NT2/D1 (cell line): Measurements from ENCODE around the gene TSEN2.

Source experiments
- DNase-seq: peaks from one replicate; pipeline ENCODE4 v3.0.0-alpha.2; 2011; ENCODE audit warnings: low read depth, low spot score
- H3K27me3 ChIP-seq: 2 replicates; pipeline ENCODE4 v1.6.0; 2011; ENCODE audit warnings: mild to moderate bottlenecking; ENCODE audit not compliant: insufficient read length, insufficient read depth
- H3K36me3 ChIP-seq: 2 replicates; pipeline ENCODE4 v1.6.1; 2011; ENCODE audit warnings: mild to moderate bottlenecking, low read length, mixed read lengths; ENCODE audit not compliant: insufficient read depth, insufficient read length
- H3K4me1 ChIP-seq: 2 replicates; pipeline ENCODE4 v1.5.1; 2011; ENCODE audit not compliant: insufficient read depth, insufficient read length
- H3K4me3 ChIP-seq: 2 replicates; pipeline ENCODE4 v1.5.1; 2011; ENCODE audit warnings: low read depth; ENCODE audit not compliant: insufficient read length
- H3K9ac ChIP-seq: 2 replicates; pipeline ENCODE4 v1.6.0; 2011; ENCODE audit warnings: low read depth; ENCODE audit not compliant: insufficient read length
- H3K9me3 ChIP-seq: 2 replicates; pipeline ENCODE4 v1.5.1; 2011; ENCODE audit warnings: mild to moderate bottlenecking, low read length; ENCODE audit not compliant: insufficient read depth
- SUZ12 ChIP-seq: IDR thresholded peaks from 2 replicates; pipeline ENCODE4 v1.6.1; 2011; ENCODE audit not compliant: insufficient read length, insufficient read depth; ENCODE audit errors: extremely low read depth
- YY1 ChIP-seq: IDR thresholded peaks from 2 replicates; pipeline ENCODE4 v1.6.1; 2011; ENCODE audit not compliant: insufficient read length, insufficient read depth
- ZNF274 ChIP-seq: IDR thresholded peaks from 2 replicates; pipeline ENCODE4 v1.6.1; 2011; ENCODE audit warnings: mild to moderate bottlenecking, low read depth, low read length

The TSEN2 gene

DNA sequence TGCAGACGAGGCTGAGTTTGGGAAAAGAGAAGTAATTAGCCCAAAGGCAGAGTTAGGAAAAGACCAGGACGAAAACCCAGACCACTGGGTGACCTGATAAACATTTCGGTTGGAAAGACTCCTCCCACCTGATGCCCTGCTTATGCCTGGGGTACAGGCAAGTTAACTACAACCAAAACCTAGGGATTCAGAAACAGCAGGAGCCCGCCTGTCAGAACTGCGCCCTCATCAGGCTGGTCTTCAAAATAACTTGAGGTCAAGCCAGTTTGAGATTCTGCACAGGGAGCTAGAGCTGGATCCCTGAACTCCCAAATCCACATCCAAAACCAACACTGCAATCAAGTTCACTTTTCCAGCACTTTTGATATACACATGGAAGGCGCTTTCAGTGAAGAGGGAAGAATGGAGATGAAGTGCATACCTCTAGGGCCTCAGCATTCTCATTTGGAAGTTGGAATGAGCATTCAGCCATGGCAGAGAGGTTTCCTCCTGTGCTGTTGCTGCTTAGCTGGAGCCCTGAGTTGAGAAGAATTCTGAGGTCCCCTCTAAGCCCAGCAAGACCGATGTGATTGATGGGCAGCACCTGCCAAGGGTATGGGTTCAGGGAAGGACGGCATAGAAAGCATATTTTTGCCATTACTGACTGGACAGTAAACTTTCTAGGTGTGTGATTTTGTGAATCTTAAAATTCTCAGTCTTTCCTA lies 11.6 kb downstream of the TSEN2 start:
- Histone ChIP-seq H3K9me3 (no peaks in the 10 kb centered on the region), H3K4me3 (no peak overlapping the region), H3K9ac (no peak overlapping the region), H3K36me3 (peaks cover 82% of the 10 kb centered on the region), H3K27me3 (no peaks in the 10 kb centered on the region), H3K4me1 (no peaks in the 10 kb centered on the region)
- no peak for DNase-seq
- TF ChIP-seq YY1 = no peak
- TF ChIP-seq SUZ12 = no peak
- TF ChIP-seq ZNF274 = no peak

DNA sequence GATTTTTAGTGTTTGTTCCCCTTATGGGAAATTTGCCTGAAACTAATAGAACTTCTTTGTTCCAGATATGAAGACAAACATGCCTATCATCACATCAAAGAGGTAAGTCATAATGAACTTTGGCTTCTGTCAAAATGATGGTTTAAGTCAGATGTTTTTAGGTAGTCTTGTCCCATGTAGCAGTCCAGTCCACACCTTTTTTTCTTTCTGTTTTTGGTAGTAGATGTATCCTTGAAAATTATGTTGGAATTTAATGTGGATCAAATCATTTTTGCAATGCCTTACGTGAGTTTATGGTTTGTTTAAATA lies 12.1 kb downstream of the TSEN2 start:
- Histone ChIP-seq H3K9me3 (no peaks in the 10 kb centered on the region), H3K27me3 (no peaks in the 10 kb centered on the region), H3K36me3 (peaks cover 83% of the 10 kb centered on the region), H3K4me1 (no peaks in the 10 kb centered on the region), H3K4me3 (no peak overlapping the region), H3K9ac (no peak overlapping the region)
- DNase-seq = no peak
- TF ChIP-seq YY1 (no peak), ZNF274 (no peak), SUZ12 (no peak)

DNA sequence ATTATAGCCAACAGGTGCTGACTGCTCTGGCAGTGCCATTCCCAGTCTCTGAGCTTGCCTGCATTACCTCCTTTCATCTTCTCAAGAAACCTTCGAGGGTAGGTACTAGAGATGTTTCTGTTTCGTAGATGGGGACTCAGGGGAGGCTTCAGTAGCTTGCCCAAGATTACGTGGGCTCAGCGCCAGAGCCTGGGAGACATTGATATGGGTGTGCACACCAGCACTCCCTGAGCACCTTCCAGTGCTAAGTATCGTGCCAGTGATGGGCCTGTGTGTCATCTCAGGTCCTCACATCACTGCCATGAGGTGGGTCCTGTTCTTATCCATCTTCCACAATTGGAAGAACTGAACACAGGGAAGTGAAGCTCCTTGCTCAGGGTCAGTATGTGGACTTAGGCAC lies 15.2 kb downstream of the TSEN2 start:
- DNase-seq = no peak
- no peak overlapping the region for H3K9ac ChIP-seq
- H3K4me3 ChIP-seq = no peak overlapping the region
- H3K4me1 ChIP-seq = no peaks in the 10 kb centered on the region
- no peaks in the 10 kb centered on the region for H3K27me3 ChIP-seq
- H3K36me3 ChIP-seq = peaks cover 84% of the 10 kb centered on the region
- TF ChIP-seq ZNF274 (no peak), YY1 (no peak), SUZ12 (no peak)
- H3K9me3 ChIP-seq = no peaks in the 10 kb centered on the region

DNA sequence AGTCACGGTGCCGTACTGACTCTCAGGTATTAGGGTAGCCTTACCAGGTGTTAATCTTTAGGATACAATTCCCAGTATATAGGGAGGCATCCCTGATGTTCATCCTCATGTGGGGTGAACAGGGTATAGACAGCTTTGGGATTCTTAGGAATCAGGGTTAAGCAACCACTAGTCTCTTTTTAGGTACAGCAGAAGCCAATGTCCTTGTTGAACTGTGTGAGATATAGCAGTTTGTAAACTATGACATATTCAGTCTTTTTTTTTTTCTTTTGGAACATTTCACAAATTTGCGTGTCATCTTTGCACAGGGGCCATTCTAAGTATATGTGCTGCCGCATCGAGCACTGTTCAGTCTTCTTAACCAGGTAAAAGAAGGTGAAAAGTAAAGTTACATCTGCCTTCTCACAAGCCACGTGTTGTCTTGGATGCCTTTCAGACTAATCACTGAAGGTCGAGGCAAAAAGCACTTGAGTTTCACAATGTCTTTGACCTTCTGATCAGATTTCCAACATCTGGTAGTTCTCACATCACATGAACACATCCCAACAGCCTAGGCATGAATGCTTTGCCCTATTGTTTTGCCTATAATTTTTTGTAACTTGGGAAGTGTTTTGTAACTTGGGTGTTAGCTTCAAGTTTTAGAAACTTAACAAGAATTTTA lies 17.2 kb downstream of the TSEN2 start:
- DNase-seq = no peak
- Histone ChIP-seq H3K4me3 (no peak overlapping the region), H3K9me3 (no peaks in the 10 kb centered on the region), H3K9ac (no peak overlapping the region), H3K27me3 (no peaks in the 10 kb centered on the region), H3K4me1 (no peaks in the 10 kb centered on the region), H3K36me3 (peaks cover 92% of the 10 kb centered on the region)
- TF ChIP-seq ZNF274 (no peak), SUZ12 (no peak), YY1 (no peak)

DNA sequence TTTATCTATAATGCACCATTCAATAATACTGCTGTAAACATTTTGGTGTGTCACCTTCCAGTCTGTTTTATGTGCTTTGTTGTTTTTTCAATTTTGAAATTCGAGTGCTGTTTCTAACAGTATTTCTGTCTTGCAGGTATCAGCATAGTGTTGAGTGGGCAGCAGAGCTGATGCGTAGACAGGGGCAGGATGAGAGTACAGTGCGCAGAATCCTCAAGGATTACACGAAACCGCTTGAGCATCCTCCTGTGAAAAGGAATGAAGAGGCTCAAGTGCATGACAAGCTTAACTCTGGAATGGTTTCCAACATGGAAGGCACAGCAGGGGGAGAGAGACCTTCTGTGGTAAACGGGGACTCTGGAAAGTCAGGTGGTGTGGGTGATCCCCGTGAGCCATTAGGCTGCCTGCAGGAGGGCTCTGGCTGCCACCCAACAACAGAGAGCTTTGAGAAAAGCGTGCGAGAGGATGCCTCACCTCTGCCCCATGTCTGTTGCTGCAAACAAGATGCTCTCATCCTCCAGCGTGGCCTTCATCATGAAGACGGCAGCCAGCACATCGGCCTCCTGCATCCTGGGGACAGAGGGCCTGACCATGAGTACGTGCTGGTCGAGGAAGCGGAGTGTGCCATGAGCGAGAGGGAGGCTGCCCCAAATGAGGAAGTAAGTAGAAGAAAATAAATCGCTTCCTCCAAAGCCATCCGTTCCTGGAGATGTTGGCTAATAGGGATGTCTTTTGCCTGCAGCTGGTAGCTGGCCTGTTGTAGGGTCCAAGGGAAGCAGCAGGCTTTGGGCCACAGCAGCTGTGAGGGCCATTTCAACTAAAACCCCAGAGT lies 19.1 kb downstream of the TSEN2 start:
- Histone ChIP-seq H3K4me1 (peaks cover 2% of the 10 kb centered on the region), H3K9ac (no peak overlapping the region), H3K27me3 (no peaks in the 10 kb centered on the region), H3K9me3 (no peaks in the 10 kb centered on the region), H3K36me3 (peaks cover 77% of the 10 kb centered on the region), H3K4me3 (no peak overlapping the region)
- no peak for DNase-seq
- TF ChIP-seq SUZ12 (no peak), YY1 (no peak)

- Histone ChIP-seq H3K4me3 (no peak overlapping the region), H3K4me1 (peaks cover 2% of the 10 kb centered on the region), H3K9me3 (no peaks in the 10 kb centered on the region), H3K27me3 (no peaks in the 10 kb centered on the region), H3K36me3 (peaks cover 70% of the 10 kb centered on the region), H3K9ac (no peak overlapping the region)
- no peak for TF ChIP-seq SUZ12
- TF ChIP-seq ZNF274 = no peak
- TF ChIP-seq YY1 = no peak
- DNase-seq = no peak
These were observed 22.0 kb downstream of the TSEN2 start for GRCh38 chr3:12506201-12506709.

DNA sequence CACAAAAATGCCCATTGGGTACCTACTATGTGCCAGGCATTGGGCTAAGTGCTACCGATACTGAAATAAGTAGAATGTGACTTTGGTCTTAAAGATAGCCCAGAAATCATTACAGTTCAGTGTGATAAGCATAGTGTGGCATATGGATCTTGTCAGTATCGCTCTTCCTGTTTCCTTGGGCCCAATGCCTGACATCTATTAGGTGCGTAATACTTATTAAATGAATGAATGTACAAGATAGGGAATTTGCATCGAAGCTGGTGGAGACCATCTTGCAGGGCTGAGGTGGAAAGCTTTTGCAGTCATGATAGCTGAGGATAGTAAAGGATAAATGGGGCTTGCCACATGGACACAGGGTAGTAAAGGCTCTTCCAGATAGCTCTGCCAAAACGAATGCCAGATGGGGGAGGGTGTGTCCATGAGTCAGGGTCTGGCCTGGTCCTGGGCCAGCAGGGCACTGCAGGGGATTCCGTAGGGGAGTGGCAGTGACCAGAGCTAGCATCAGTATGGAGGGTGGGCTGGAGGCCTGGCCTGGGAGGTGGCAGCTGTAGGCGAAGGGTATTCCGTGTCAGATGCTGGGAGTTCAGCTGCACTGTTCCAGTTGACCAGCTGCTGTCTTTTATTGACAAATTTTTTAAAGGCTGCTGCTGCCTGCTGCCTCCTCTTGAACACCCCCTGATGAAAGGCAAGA lies 23.5 kb downstream of the TSEN2 start:
- Histone ChIP-seq H3K27me3 (no peaks in the 10 kb centered on the region), H3K36me3 (peaks cover 70% of the 10 kb centered on the region), H3K9me3 (no peaks in the 10 kb centered on the region), H3K9ac (no peak overlapping the region), H3K4me3 (no peak overlapping the region), H3K4me1 (peaks cover 2% of the 10 kb centered on the region)
- no peak for TF ChIP-seq SUZ12
- TF ChIP-seq ZNF274 = no peak
- TF ChIP-seq YY1 = no peak
- no peak for DNase-seq
